ENCODE results near the gene ZNF81.

Gene ZNF81

GRCh38 chrX:47850901-47851300 lies 14.2 kb downstream of the ZNF81 start:
- no peak for TF ChIP-seq CTCF (IDR thresholded peaks at IDR 0.05; ENCODE audit: low read depth, low read length)
- DNase-seq (ENCODE audit: extremely low read depth, low read depth) = no peak

- no peak for DNase-seq (ENCODE audit: extremely low read depth, low read depth)
- peak; percentile 41 for TF ChIP-seq CTCF (IDR thresholded peaks at IDR 0.05; ENCODE audit: low read depth, low read length)
Observed at GRCh38 chrX:47854474-47854873, 17.8 kb downstream of the ZNF81 start.

- DNase-seq (ENCODE audit: extremely low read depth, low read depth) = no peak
- no peak for TF ChIP-seq CTCF (IDR thresholded peaks at IDR 0.05; ENCODE audit: low read depth, low read length)
Observed at GRCh38 chrX:47859686-47860085, 23.0 kb downstream of the ZNF81 start.

GRCh38 chrX:47862680-47863079 lies 26.0 kb downstream of the ZNF81 start:
- TF ChIP-seq CTCF (IDR thresholded peaks at IDR 0.05; ENCODE audit: low read depth, low read length) = no peak
- DNase-seq (ENCODE audit: extremely low read depth, low read depth) = no peak

GRCh38 chrX:47863187-47863586 lies 26.5 kb downstream of the ZNF81 start:
- no peak for DNase-seq (ENCODE audit: extremely low read depth, low read depth)
- no peak for TF ChIP-seq CTCF (IDR thresholded peaks at IDR 0.05; ENCODE audit: low read depth, low read length)

- DNase-seq (ENCODE audit: extremely low read depth, low read depth) = no peak
- TF ChIP-seq CTCF (IDR thresholded peaks at IDR 0.05; ENCODE audit: low read depth, low read length) = no peak
Observed at GRCh38 chrX:47864300-47864699, 27.6 kb downstream of the ZNF81 start.

- DNase-seq (ENCODE audit: extremely low read depth, low read depth) = no peak
- no peak for TF ChIP-seq CTCF (IDR thresholded peaks at IDR 0.05; ENCODE audit: low read depth, low read length)
Observed at GRCh38 chrX:47864785-47865184, 28.1 kb downstream of the ZNF81 start.

All from AG09319 (cell line).